GM12878 (cell line): ENCODE measurements around the gene TBC1D32. TPM values are rescaled to one million over a fixed set of nuclear protein-coding genes. Genes with fewer than 3 reads are reported as not detected.
"Not testable (repeated sequence)": the region's sequence is repeated elsewhere in the genome, so short reads cannot be mapped to it uniquely, and the experiment has no call there.

ENCODE experiments used
- ATAC-seq: fragments of 200-7000 bp; cut with Tn5 transposase; 3 replicates; pipeline ENCODE4 v1.9.1; 2020; ENCODE audit warnings: mild to moderate bottlenecking, moderate library complexity
- BruUV-seq: library from RNA; stranded (reverse); fragments of 400-500 nt; replicated peaks from 2 replicates; lab custom pipeline; 2021; lab: Mats Ljungman, UMichigan
- CTCF ChIA-PET: fragments of 300-600 bp; sonication (Branson Sonifier 250); formaldehyde crosslinking; extraction: SDS; loops from one replicate; lab custom pipeline; 2021; ENCODE audit warnings: inconsistent platforms; lab: Yijun Ruan, JAX
- POLR2A ChIA-PET: fragments of 350-600 bp; formaldehyde crosslinking; extraction: SDS; loops from one replicate; lab custom pipeline; 2021; ENCODE audit warnings: inconsistent platforms; lab: Charles Lee
- RAD21 ChIA-PET: fragments of 300-600 bp; sonication (Branson Sonifier 250); formaldehyde crosslinking; loops from one replicate; lab custom pipeline; 2023; ENCODE audit warnings: antibody characterized with exemption; ENCODE audit not compliant: unreplicated experiment; lab: Charles Lee
- SMC1A ChIA-PET: fragments of 300-600 bp; sonication (Branson Sonifier 250); formaldehyde crosslinking; loops from one replicate; lab custom pipeline; 2023; ENCODE audit not compliant: unreplicated experiment, uncharacterized antibody; lab: Charles Lee
- DNase-seq: peaks from one replicate; pipeline ENCODE4 v3.0.0-alpha.2; 2011; ENCODE audit warnings: low read depth, low spot score
- FAIRE-seq: peaks from 3 replicates; lab custom pipeline; 2011; peaks lifted over from hg19 to GRCh38; lab: Jason Lieb, UNC
- H2AFZ ChIP-seq: 2 replicates; pipeline ENCODE4 v1.6.0; 2011; ENCODE audit warnings: low read depth, low read length, control low read depth; ENCODE audit not compliant: control insufficient read depth
- H3K27ac ChIP-seq: 2 replicates; pipeline ENCODE4 v1.5.1; 2011; ENCODE audit warnings: control low read depth; ENCODE audit not compliant: control insufficient read depth, insufficient read depth
- H3K27me3 ChIP-seq, 2 experiments: replicated peaks in 1 of 2; 2 replicates each; pipeline versions ENCODE4 v1.6.0 to v1.6.1; 2011; ENCODE audit warnings: low read length in 1 of 2; ENCODE audit not compliant: control insufficient read depth in 2 of 2, insufficient read depth in 2 of 2
- H3K36me3 ChIP-seq, 2 experiments: 2 replicates each; pipeline ENCODE4 v1.5.1; 2011; ENCODE audit warnings: low read length in 1 of 2; ENCODE audit not compliant: control insufficient read depth in 2 of 2, insufficient read depth in 2 of 2
- H3K4me1 ChIP-seq: 2 replicates; pipeline ENCODE4 v1.6.1; 2011; ENCODE audit warnings: mild to moderate bottlenecking, low read length, moderate library complexity, mixed read lengths; ENCODE audit not compliant: control insufficient read depth, insufficient read depth
- H3K4me2 ChIP-seq: 2 replicates; pipeline ENCODE4 v1.6.0; 2011; ENCODE audit warnings: control low read depth; ENCODE audit not compliant: control insufficient read depth, insufficient read depth
- H3K4me3 ChIP-seq: fragments of 200-600 bp; sonication (generic); 2 replicates; pipeline ENCODE4 v1.5.1; 2016
- H3K79me2 ChIP-seq: 2 replicates; pipeline ENCODE4 v1.6.0; 2011; ENCODE audit warnings: low read length; ENCODE audit not compliant: control insufficient read depth, insufficient read depth
- H3K9ac ChIP-seq: 2 replicates; pipeline ENCODE4 v1.8.0; 2011; ENCODE audit warnings: low read length, control low read depth, mixed read lengths; ENCODE audit not compliant: control insufficient read depth, insufficient read depth
- H3K9me3 ChIP-seq: replicated peaks from 3 replicates; pipeline ENCODE4 v1.5.1; 2011; ENCODE audit warnings: mild to moderate bottlenecking, low read length; ENCODE audit not compliant: control insufficient read depth, insufficient read depth
- H4K20me1 ChIP-seq: 2 replicates; pipeline ENCODE4 v1.6.0; 2011; ENCODE audit not compliant: control insufficient read depth, insufficient read depth
- RUNX3 ChIP-seq: IDR thresholded peaks from 2 replicates; pipeline ENCODE4 v1.6.1; 2012; ENCODE audit warnings: low read length, inconsistent platforms
- WRNIP1 ChIP-seq: IDR thresholded peaks from 2 replicates; pipeline ENCODE4 v1.6.1; 2011; ENCODE audit warnings: low read depth, low read length, improper control_type of control experiment, borderline replicate concordance
- WGBS: methylation state at CpG from one replicate; pipeline ENCODE4 v1.1.6; 2016; ENCODE audit warnings: low lambda C conversion rate; ENCODE audit not compliant: insufficient replicate concordance, insufficient coverage; ENCODE audit errors: missing lambda C conversion rate; 5-methylcytosine and 5-hydroxymethylcytosine counted together
- in situ Hi-C: fragments of 300-500 bp; cut with MboI; formaldehyde crosslinking; loops from 9 replicates; pipeline ENCODE4 v1.14.3; 2018; ENCODE audit warnings: mixed read lengths
- intact Hi-C: fragments of 100-400 bp; cut with micrococcal nuclease; formaldehyde crosslinking; loops from one replicate; pipeline ENCODE4 v1.14.2; 2022; ENCODE audit not compliant: unreplicated experiment
- polyA plus RNA-seq, 11 experiments: library from polyadenylated mRNA; depleted of rRNA in 4 of 11; unstranded in 6 of 11; stranded (reverse) in 5 of 11; fragments of >200 nt; fragmentation: Nextera tagmentation in 4 of 11; fragmentation: Illumina TruSeq in 1 of 11; extraction: Ambion mirVana in 4 of 11; extraction: Trizol in 1 of 11; gene quantifications; 1 replicate in 1 of 11; 2 replicates in 10 of 11; pipeline versions ENCODE4 v1.2.1 to v1.2.3, GENCODE V29; 2011 to 2016; ENCODE audit warnings: inconsistent platforms in 2 of 11, missing spikeins in 2 of 11, low read depth in 1 of 11
- total RNA-seq, 4 experiments: library from RNA; depleted of rRNA in 3 of 4; stranded (reverse); fragments of >200 nt in 3 of 4; fragmentation: Illumina TruSeq in 1 of 4; extraction: Trizol in 1 of 4; gene quantifications; 2 replicates each; pipeline versions ENCODE4 v1.2.1 to v1.2.3, GENCODE V29; 2013 to 2021

Gene TBC1D32
- total and polyA plus RNA-seq, 10 of the 15 experiments (the other 5 are each of a cell fraction or from before 2014, with no cell fraction given), result 2.2 to 10.2 (median 4.1) TPM

- H3K4me2 ChIP-seq, DNase-seq, H3K36me3 ChIP-seq, RAD21 ChIA-PET, BruUV-seq, H3K27ac ChIP-seq, H3K4me1 ChIP-seq, H2AFZ ChIP-seq, H3K79me2 ChIP-seq, FAIRE-seq, H3K9me3 ChIP-seq, intact Hi-C loops, H3K27me3 ChIP-seq, H3K9ac ChIP-seq, ATAC-seq, H4K20me1 ChIP-seq, H3K4me3 ChIP-seq, POLR2A ChIA-PET, CTCF ChIA-PET, in situ Hi-C loops, SMC1A ChIA-PET: not testable (repeated sequence)
- WGBS, result 97% methylated on average over 5 of the region's 5 CpGs
These were observed 22.5 kb downstream of the TBC1D32 start for GRCh38 chr6:121311814-121312213.

GRCh38 chr6:121310495-121310894 lies 23.8 kb downstream of the TBC1D32 start:
- no peak for DNase-seq
- Histone ChIP-seq H3K9ac (no peak overlapping the region), H3K9me3 (no peaks in the 10 kb centered on the region), H3K27me3 (no peaks in the 10 kb centered on the region), H4K20me1 (no peaks in the 10 kb centered on the region), H3K27ac (no peak overlapping the region), H3K4me2 (no peak overlapping the region), H3K4me1 (no peaks in the 10 kb centered on the region), H3K79me2 (no peaks in the 10 kb centered on the region), H2AFZ (no peak overlapping the region), H3K4me3 (no peak overlapping the region), H3K36me3 (no peaks in the 10 kb centered on the region; a peak in 1 of 4 replicates)
- intact Hi-C loops, result no loop called here
- ChIA-PET SMC1A (interaction anchor here (1.1 kb wide), 1 partner anchor 8 kb away, joined by 3 read pairs; no protein-coding TSS in a partner anchor), POLR2A (no interaction called here), RAD21 (no interaction called here), CTCF (no interaction called here)
- in situ Hi-C loops, result no loop called here
- BruUV-seq, result no TSS peak
- 100% methylated on average over 1 of the region's 1 CpG for WGBS
- no peak for FAIRE-seq
- no peak for TF ChIP-seq RUNX3
- no peak for TF ChIP-seq WRNIP1
- ATAC-seq, result no peak
